OCI-LY7 (cell line): ENCODE data around the gene CFAP61. TPM values are rescaled to one million over a fixed set of nuclear protein-coding genes. Genes with fewer than 3 reads are reported as not detected.

ENCODE experiments used
- BruUV-seq: library from RNA; stranded (reverse); fragments of 400-500 nt; replicated peaks from 2 replicates; lab custom pipeline; 2021; lab: Mats Ljungman, UMichigan
- CTCF ChIA-PET: fragments of 300-600 bp; sonication (Branson Sonifier 250); formaldehyde crosslinking; loops from one replicate; lab custom pipeline; 2022; ENCODE audit warnings: antibody characterized with exemption; ENCODE audit not compliant: unreplicated experiment; lab: Charles Lee
- POLR2A ChIA-PET: fragments of 300-600 bp; sonication (Branson Sonifier 250); formaldehyde crosslinking; loops from one replicate; lab custom pipeline; 2022; ENCODE audit warnings: antibody characterized with exemption; lab: Charles Lee
- DNase-seq: peaks from one replicate; pipeline ENCODE4 v3.0.0-alpha.2; 2015; ENCODE audit warnings: low spot score
- H2AFZ ChIP-seq: fragments of 200-600 bp; sonication (generic), shearing (Covaris generic); 2 replicates; pipeline ENCODE4 v1.6.1; 2014; ENCODE audit warnings: mild to moderate bottlenecking, antibody characterized with exemption, low read length, moderate library complexity
- H3K27ac ChIP-seq: fragments of 200-600 bp; sonication (generic); 2 replicates; pipeline ENCODE4 v1.5.1; 2014; ENCODE audit warnings: mixed run types, low read depth, mild to moderate bottlenecking, moderate library complexity, low read length, inconsistent platforms; ENCODE audit not compliant: poor library complexity, severe bottlenecking
- H3K36me3 ChIP-seq: fragments of 200-600 bp; sonication (generic); 2 replicates; pipeline ENCODE4 v1.6.1; 2014; ENCODE audit warnings: mild to moderate bottlenecking, antibody characterized with exemption, low read length, moderate library complexity, mixed read lengths; ENCODE audit not compliant: insufficient read depth
- H3K4me1 ChIP-seq: fragments of 200-600 bp; sonication (generic); 2 replicates; pipeline ENCODE4 v1.5.1; 2014; ENCODE audit warnings: mild to moderate bottlenecking, low read length; ENCODE audit not compliant: insufficient read depth, poor library complexity, severe bottlenecking
- H3K4me2 ChIP-seq: fragments of 200-600 bp; sonication (generic); 2 replicates; pipeline ENCODE4 v1.6.1; 2014; ENCODE audit warnings: mild to moderate bottlenecking, low read length
- H3K4me3 ChIP-seq: fragments of 200-600 bp; sonication (generic); 2 replicates; pipeline ENCODE4 v1.5.1; 2014; ENCODE audit warnings: mild to moderate bottlenecking, low read depth, low read length; ENCODE audit not compliant: poor library complexity, severe bottlenecking
- H3K79me2 ChIP-seq: fragments of 200-600 bp; sonication (generic); 2 replicates; pipeline ENCODE4 v1.6.1; 2016; ENCODE audit warnings: low read depth, mild to moderate bottlenecking, low read length, moderate library complexity, mixed read lengths; ENCODE audit not compliant: insufficient read depth
- H3K9me2 ChIP-seq: fragments of 200-600 bp; sonication (generic); 2 replicates; pipeline ENCODE4 v1.6.1; 2016; ENCODE audit warnings: mild to moderate bottlenecking, low read length, mixed read lengths; ENCODE audit not compliant: insufficient read depth
- H3K9me3 ChIP-seq: fragments of 200-600 bp; sonication (generic); 2 replicates; pipeline ENCODE4 v1.6.1; 2014; ENCODE audit warnings: mild to moderate bottlenecking, mixed run types, low read length, mixed read lengths
- H4K20me1 ChIP-seq: fragments of 200-600 bp; sonication (generic); 2 replicates; pipeline ENCODE4 v1.6.1; 2014; ENCODE audit warnings: mild to moderate bottlenecking, antibody characterized with exemption, low read length, moderate library complexity, mixed read lengths; ENCODE audit not compliant: insufficient read depth
- CTCF ChIP-seq: fragments of 200-600 bp; sonication (generic); conservative IDR thresholded peaks from 2 replicates; pipeline ENCODE4 v1.5.1; 2014; ENCODE audit warnings: mild to moderate bottlenecking, antibody characterized with exemption, low read length, moderate library complexity, mixed read lengths
- EZH2phosphoT487 ChIP-seq: fragments of 200-600 bp; sonication (generic); IDR thresholded peaks from 2 replicates; pipeline ENCODE4 v1.6.1; 2018; ENCODE audit warnings: low read depth, borderline replicate concordance, mild to moderate bottlenecking, mixed run types, antibody characterized with exemption, low read length, moderate library complexity, mixed read lengths
- intact Hi-C: fragments of 100-400 bp; cut with micrococcal nuclease; formaldehyde crosslinking; loops from one replicate; pipeline ENCODE4 v1.10.0; 2022; ENCODE audit not compliant: unreplicated experiment
- total RNA-seq, 2 experiments: library from RNA; depleted of rRNA in 1 of 2; stranded (reverse); fragments of >200 nt in 1 of 2; shearing (Covaris generic) in 1 of 2; gene quantifications; 2 replicates each; pipeline ENCODE4 v1.2.3, GENCODE V29; 2014 to 2022

Gene CFAP61
- total RNA-seq, 2 experiments from 2014 or later, result 0.06 TPM; not detected in 1

DNA sequence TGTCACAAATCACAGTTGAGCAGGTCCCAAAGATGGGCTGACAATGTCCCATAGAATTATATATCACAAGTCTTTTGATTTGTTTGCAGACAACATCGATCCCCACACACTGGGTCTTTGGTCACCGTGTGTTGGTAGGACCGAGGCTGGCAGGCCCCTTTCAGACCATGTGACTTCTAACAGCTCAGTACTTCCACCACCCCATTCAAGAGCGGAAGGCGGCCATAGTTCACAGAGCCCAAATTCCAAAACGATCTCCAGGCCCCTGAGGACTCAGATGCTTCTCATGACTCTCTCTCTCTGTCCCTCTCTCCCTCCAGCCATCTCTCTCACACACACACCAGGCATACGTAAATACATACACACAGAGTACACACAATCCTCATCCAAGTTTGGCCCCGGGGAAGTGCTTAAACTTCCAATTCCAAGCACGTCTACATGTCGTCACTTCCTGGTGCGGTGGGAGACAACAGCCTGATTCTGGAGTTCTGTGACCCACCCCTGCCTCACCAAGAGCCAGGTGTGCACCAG, 159.7 kb downstream of the CFAP61 start:
- no TSS peak for BruUV-seq
- H3K9me2 ChIP-seq, result no peaks in the 10 kb centered on the region
- TF ChIP-seq CTCF, result no peak
- TF ChIP-seq EZH2phosphoT487, result no peak
- intact Hi-C loops, result no loop called here
- H2AFZ ChIP-seq, result no peak overlapping the region
- H4K20me1 ChIP-seq, result no peaks in the 10 kb centered on the region
- no peak overlapping the region for H3K4me2 ChIP-seq
- DNase-seq, result no peak
- ChIA-PET POLR2A (no interaction called here), CTCF (no interaction called here)
- no peak overlapping the region for H3K27ac ChIP-seq
- H3K36me3 ChIP-seq, result no peaks in the 10 kb centered on the region
- no peaks in the 10 kb centered on the region for H3K9me3 ChIP-seq
- no peak overlapping the region for H3K4me3 ChIP-seq
- no peaks in the 10 kb centered on the region for H3K79me2 ChIP-seq
- H3K4me1 ChIP-seq, result no peaks in the 10 kb centered on the region

- Histone ChIP-seq H4K20me1 (no peaks in the 10 kb centered on the region), H3K4me2 (no peak overlapping the region), H2AFZ (no peak overlapping the region), H3K36me3 (no peaks in the 10 kb centered on the region), H3K4me1 (no peaks in the 10 kb centered on the region), H3K9me2 (no peaks in the 10 kb centered on the region), H3K9me3 (no peaks in the 10 kb centered on the region), H3K79me2 (no peaks in the 10 kb centered on the region), H3K27ac (no peak overlapping the region), H3K4me3 (no peak overlapping the region)
- TF ChIP-seq CTCF (no peak), EZH2phosphoT487 (no peak)
- DNase-seq, result no peak
- intact Hi-C loops, result no loop called here
- POLR2A ChIA-PET, result no interaction called here
- CTCF ChIA-PET, result no interaction called here
- no TSS peak for BruUV-seq
These were observed 160.4 kb downstream of the CFAP61 start for GRCh38 chr20:20212675-20213096.

DNA sequence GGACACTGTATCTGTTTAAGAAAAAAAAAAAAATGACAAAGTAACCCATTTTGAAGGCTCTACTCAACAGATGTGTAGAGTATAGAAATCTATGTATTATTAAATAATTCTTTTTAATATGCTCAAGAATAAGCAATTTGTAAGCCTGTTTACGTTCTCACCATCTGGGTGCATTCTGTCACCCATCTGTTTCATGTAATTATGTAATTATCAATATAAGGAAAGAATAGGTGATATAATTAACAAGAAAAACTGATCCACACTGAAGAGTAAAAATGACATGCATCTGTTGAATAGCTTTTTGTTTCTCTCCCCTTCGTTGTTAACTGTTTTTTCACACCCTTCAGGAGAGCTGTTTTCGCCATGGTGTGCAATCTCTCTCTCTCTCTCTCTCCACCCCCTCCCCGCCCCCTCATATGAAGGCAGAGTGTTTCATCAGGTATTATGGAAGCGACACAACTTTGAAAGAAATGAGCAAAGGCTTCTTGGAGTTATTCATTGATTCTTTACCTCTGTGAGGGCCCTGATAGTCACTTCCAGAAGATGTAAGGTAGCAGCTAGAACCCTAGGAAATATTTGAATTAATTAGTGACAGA, 161.3 kb downstream of the CFAP61 start:
- TF ChIP-seq EZH2phosphoT487 (no peak), CTCF (no peak)
- H3K4me1 ChIP-seq, result no peaks in the 10 kb centered on the region
- no peak overlapping the region for H3K4me3 ChIP-seq
- no peaks in the 10 kb centered on the region for H3K79me2 ChIP-seq
- no TSS peak for BruUV-seq
- H3K36me3 ChIP-seq, result no peaks in the 10 kb centered on the region
- DNase-seq, result no peak
- no peak overlapping the region for H2AFZ ChIP-seq
- no peak overlapping the region for H3K27ac ChIP-seq
- intact Hi-C loops, result no loop called here
- no peak overlapping the region for H3K4me2 ChIP-seq
- POLR2A ChIA-PET, result no interaction called here
- H3K9me2 ChIP-seq, result no peaks in the 10 kb centered on the region
- no peaks in the 10 kb centered on the region for H3K9me3 ChIP-seq
- CTCF ChIA-PET, result no interaction called here
- H4K20me1 ChIP-seq, result no peaks in the 10 kb centered on the region
